GM19328 (cell line): ENCODE data around the gene RBFOX1.

Experiments
- ATAC-seq: cut with Tn5 transposase; IDR thresholded peaks from one replicate; pipeline ENCODE4 v1.9.1; 2021; ENCODE audit warnings: mild to moderate bottlenecking, moderate library complexity; ENCODE audit not compliant: unreplicated experiment

RBFOX1 gene

DNA sequence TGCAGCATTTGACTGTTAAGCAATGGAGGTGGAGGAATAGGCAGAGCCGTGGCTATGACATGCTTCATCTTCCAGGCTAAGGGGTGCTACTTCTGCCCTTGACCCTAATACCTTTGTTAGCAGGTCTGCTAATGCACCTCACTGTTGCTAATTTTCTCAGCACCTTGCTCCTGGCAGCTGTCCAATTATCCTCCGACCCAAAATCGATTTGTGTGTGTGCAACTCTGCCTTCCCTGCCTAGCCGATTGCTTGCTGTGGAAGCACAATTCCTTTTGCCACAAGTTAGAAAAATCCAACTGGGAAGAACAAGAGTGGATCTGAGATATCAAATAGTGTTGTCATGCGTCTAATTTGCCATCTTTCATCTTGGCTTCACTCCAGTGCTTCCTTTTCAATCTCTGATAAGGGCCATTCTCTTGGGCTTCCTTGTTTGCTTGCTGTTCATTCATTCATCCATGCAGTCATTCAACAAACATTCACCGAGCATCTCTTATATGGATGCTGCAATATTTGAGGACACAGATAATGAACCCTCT, 422.8 kb downstream of the RBFOX1 start:
- ATAC-seq = no peak
